Myocyte (in vitro differentiated cells): ENCODE measurements around the gene CHRM5. TPM values are rescaled to one million over a fixed set of nuclear protein-coding genes. Genes with fewer than 3 reads are reported as not detected.

Experiments
- DNase-seq: peaks from one replicate; pipeline ENCODE4 v3.0.0-alpha.2; 2012; ENCODE audit warnings: low read depth
- polyA plus RNA-seq: library from polyadenylated mRNA; unstranded; fragments of >200 nt; gene quantifications from one replicate; pipeline ENCODE4 v1.2.1, GENCODE V29; 2012; ENCODE audit warnings: missing spikeins
- total RNA-seq: library from RNA; depleted of rRNA; stranded (reverse); fragments of >200 nt; gene quantifications from 2 replicates; pipeline ENCODE4 v1.2.3, GENCODE V29; 2014

CHRM5 gene
- 0.05 TPM in 1 of 2 replicates, not detected in the other for total RNA-seq
- polyA plus RNA-seq, result 0.15 TPM

- no peak for DNase-seq
These were observed at the start of gene CHRM5 for GRCh38 chr15:33968224-33968623. Gene CHRM5, plus strand, starts transcription at chr15:33968497. Its CDS starts 94,221 bp downstream, at chr15:34062718.

GRCh38 chr15:33923446-33923845 is 44.9 kb upstream of the CHRM5 start:
- no peak for DNase-seq

GRCh38 chr15:33926260-33926659 is 42.0 kb upstream of the CHRM5 start:
- no peak for DNase-seq

- DNase-seq, result no peak
These were observed 35.6 kb upstream of the CHRM5 start for GRCh38 chr15:33932734-33933133.

GRCh38 chr15:33934396-33934795 is 33.9 kb upstream of the CHRM5 start:
- no peak for DNase-seq

GRCh38 chr15:33934921-33935320 is 33.4 kb upstream of the CHRM5 start:
- DNase-seq, result no peak

GRCh38 chr15:33941279-33942063 is 26.8 kb upstream of the CHRM5 start:
- DNase-seq, result no peak

- DNase-seq, result no peak
These were observed 22.1 kb upstream of the CHRM5 start for GRCh38 chr15:33946152-33946551.

- peak; percentile 5 for DNase-seq
These were observed 12.4 kb upstream of the CHRM5 start for GRCh38 chr15:33955945-33956344.

- no peak for DNase-seq
These were observed 11.9 kb upstream of the CHRM5 start for GRCh38 chr15:33956397-33956796.

- no peak for DNase-seq
These were observed 8.3 kb upstream of the CHRM5 start for GRCh38 chr15:33959844-33960548.

- no peak for DNase-seq
These were observed 7.8 kb upstream of the CHRM5 start for GRCh38 chr15:33960549-33960935.

GRCh38 chr15:33963831-33964664 is 4.2 kb upstream of the CHRM5 start:
- DNase-seq, result peak; percentile 48

GRCh38 chr15:33964665-33965040 is 3.6 kb upstream of the CHRM5 start:
- no peak for DNase-seq

GRCh38 chr15:33968821-33969220 is 524 bp downstream of the CHRM5 start:
- DNase-seq, result no peak

GRCh38 chr15:33971811-33972210 is 3.5 kb downstream of the CHRM5 start:
- no peak for DNase-seq

GRCh38 chr15:33975022-33975565 is 6.8 kb downstream of the CHRM5 start:
- no peak for DNase-seq

GRCh38 chr15:33980159-33980558 is 11.9 kb downstream of the CHRM5 start:
- no peak for DNase-seq

- no peak for DNase-seq
These were observed 14.2 kb downstream of the CHRM5 start for GRCh38 chr15:33982516-33982915.

GRCh38 chr15:33985287-33985686 is 17.0 kb downstream of the CHRM5 start:
- DNase-seq, result peak; percentile 29

- peak; percentile 18 for DNase-seq
These were observed 17.5 kb downstream of the CHRM5 start for GRCh38 chr15:33985751-33986150.
